A549 (cell line): ENCODE measurements around the gene CCR8. TPM values are rescaled to one million over a fixed set of nuclear protein-coding genes. Genes with fewer than 3 reads are reported as not detected.

Source experiments
- ATAC-seq, 2 experiments: fragments of 200-7000 bp in 1 of 2; fragments of >200 bp in 1 of 2; cut with Nextera tagmentation in 1 of 2; cut with Tn5 transposase in 1 of 2; 3 replicates each; pipeline versions ENCODE4 v1.8.0 to v1.9.1; 2018 to 2020; ENCODE audit warnings: mild to moderate bottlenecking in 1 of 2, moderate library complexity in 1 of 2
- CTCF ChIA-PET: fragments of 300-600 bp; sonication (Branson Sonifier 250); formaldehyde crosslinking; extraction: SDS; loops from one replicate; lab custom pipeline; 2021; ENCODE audit warnings: antibody characterized with exemption, inconsistent platforms; lab: Yijun Ruan, JAX
- POLR2A ChIA-PET: fragments of 350-600 bp; formaldehyde crosslinking; extraction: SDS; loops from one replicate; lab custom pipeline; 2021; ENCODE audit warnings: antibody characterized with exemption, inconsistent platforms; lab: Yijun Ruan, JAX
- DNase-seq, 2 experiments: peaks; one replicate each; pipeline versions ENCODE4 v3.0.0 to v3.0.0-alpha.2; 2011 to 2016; ENCODE audit warnings: low read depth in 1 of 2, low spot score in 1 of 2
- FAIRE-seq: peaks from 2 replicates; lab custom pipeline; 2011; peaks lifted over from hg19 to GRCh38; lab: Jason Lieb, UNC
- H3K27ac ChIP-seq, 2 experiments: fragments of >200 bp; sonication (Bioruptor Twin); formaldehyde crosslinking; 3 replicates each; pipeline ENCODE4 v1.5.1; 2016 to 2017
- H3K4me1 ChIP-seq: fragments of >200 bp; sonication (Bioruptor Twin); formaldehyde crosslinking; 3 replicates; pipeline ENCODE4 v1.6.1; 2016
- H3K4me2 ChIP-seq: fragments of >200 bp; sonication (Bioruptor Twin); formaldehyde crosslinking; 3 replicates; pipeline ENCODE4 v1.6.1; 2016
- H3K4me3 ChIP-seq: fragments of >200 bp; sonication (Bioruptor Twin); formaldehyde crosslinking; 3 replicates; pipeline ENCODE4 v1.5.1; 2016
- H3K9me3 ChIP-seq: fragments of >200 bp; sonication (Bioruptor Twin); formaldehyde crosslinking; 3 replicates; pipeline ENCODE4 v1.6.1; 2016
- ATOH8 ChIP-seq: fragments of 250-450 bp; sonication (Bioruptor Pico); IDR thresholded peaks from 2 replicates; pipeline ENCODE4 v1.5.0; 2020; ENCODE audit warnings: low read depth, mild to moderate bottlenecking, moderate library complexity
- BHLHE40 ChIP-seq: IDR thresholded peaks from 2 replicates; pipeline ENCODE4 v1.6.1; 2012; ENCODE audit warnings: low read depth, low read length, inconsistent platforms
- CBX2 ChIP-seq: fragments of 200-600 bp; sonication (generic); IDR thresholded peaks from 2 replicates; pipeline ENCODE4 v1.6.1; 2016; ENCODE audit warnings: low read depth, mild to moderate bottlenecking, borderline replicate concordance
- CEBPB ChIP-seq, 2 experiments: fragments of >200 bp in 1 of 2; sonication (Bioruptor Twin) in 1 of 2; formaldehyde crosslinking in 1 of 2; IDR thresholded peaks; 2 replicates each; pipeline ENCODE4 v1.6.1; 2012 to 2016
- CHD4 ChIP-seq: fragments of 200-600 bp; sonication (generic); IDR thresholded peaks from 2 replicates; pipeline ENCODE4 v1.6.1; 2016; ENCODE audit warnings: antibody characterized with exemption, mild to moderate bottlenecking, borderline replicate concordance
- CTCF ChIP-seq: fragments of >200 bp; sonication (Bioruptor Twin); formaldehyde crosslinking; IDR thresholded peaks from 3 replicates; pipeline ENCODE4 v1.5.1; 2016
- E2F6 ChIP-seq: IDR thresholded peaks from 2 replicates; pipeline ENCODE4 v1.6.1; 2012; ENCODE audit warnings: low read depth, borderline replicate concordance
- EP300 ChIP-seq, 2 experiments: fragments of >200 bp; sonication (Bioruptor Twin); formaldehyde crosslinking; IDR thresholded peaks; 2 replicates in 1 of 2; 3 replicates in 1 of 2; pipeline ENCODE4 v1.6.1; 2016 to 2017
- ESRRA ChIP-seq: fragments of 150-350 bp; IDR thresholded peaks from 2 replicates; pipeline ENCODE4 v1.6.1; 2014; ENCODE audit warnings: mild to moderate bottlenecking, low read length, borderline replicate concordance
- FOSB ChIP-seq: fragments of 250-450 bp; sonication (Bioruptor Pico); IDR thresholded peaks from 2 replicates; pipeline ENCODE4 v1.5.0; 2020; ENCODE audit warnings: mild to moderate bottlenecking, moderate library complexity
- FOXS1 ChIP-seq: fragments of 250-450 bp; sonication (Bioruptor Pico); IDR thresholded peaks from 2 replicates; pipeline ENCODE4 v1.5.0; 2020; ENCODE audit warnings: mild to moderate bottlenecking, moderate library complexity
- GATA3 ChIP-seq: IDR thresholded peaks from 2 replicates; pipeline ENCODE4 v1.6.1; 2012; ENCODE audit warnings: borderline replicate concordance
- HEYL ChIP-seq: fragments of 250-450 bp; sonication (Bioruptor Pico); IDR thresholded peaks from 2 replicates; pipeline ENCODE4 v1.8.0; 2021; ENCODE audit warnings: mild to moderate bottlenecking, moderate library complexity
- HOXA7 ChIP-seq: fragments of 250-450 bp; sonication (Bioruptor Pico); IDR thresholded peaks from 2 replicates; pipeline ENCODE4 v1.5.0; 2020; ENCODE audit warnings: mild to moderate bottlenecking, moderate library complexity
- JUNB ChIP-seq: fragments of >200 bp; sonication (Bioruptor Twin); formaldehyde crosslinking; IDR thresholded peaks from 2 replicates; pipeline ENCODE4 v1.6.1; 2016
- KDM1A ChIP-seq: fragments of 200-600 bp; sonication (generic); IDR thresholded peaks from 2 replicates; pipeline ENCODE4 v1.6.1; 2016; ENCODE audit warnings: low read depth, mild to moderate bottlenecking
- KDM5A ChIP-seq: fragments of 200-600 bp; sonication (generic); IDR thresholded peaks from 2 replicates; pipeline ENCODE4 v1.6.1; 2016; ENCODE audit warnings: antibody characterized with exemption, mild to moderate bottlenecking
- MAFK ChIP-seq: fragments of 450-650 bp; IDR thresholded peaks from 2 replicates; pipeline ENCODE4 v1.6.1; 2014; ENCODE audit not compliant: partially characterized antibody
- NPAS2 ChIP-seq: fragments of 250-450 bp; sonication (Bioruptor Pico); IDR thresholded peaks from 2 replicates; pipeline ENCODE4 v1.8.0; 2022; ENCODE audit warnings: mild to moderate bottlenecking, moderate library complexity, borderline replicate concordance
- POLR2A ChIP-seq: IDR thresholded peaks from 2 replicates; pipeline ENCODE4 v1.6.1; 2012; ENCODE audit warnings: mild to moderate bottlenecking, low read length
- POLR2AphosphoS2 ChIP-seq: conservative IDR thresholded peaks from 2 replicates; pipeline ENCODE4 v1.6.1; 2012; ENCODE audit warnings: low read length, improper control_type of control experiment, inconsistent platforms
- RARB ChIP-seq: fragments of 250-450 bp; sonication (Bioruptor Pico); IDR thresholded peaks from 2 replicates; pipeline ENCODE4 v1.8.0; 2021; ENCODE audit warnings: mild to moderate bottlenecking, moderate library complexity
- RFX5 ChIP-seq: fragments of 450-650 bp; IDR thresholded peaks from 2 replicates; pipeline ENCODE4 v1.7.1; 2014; ENCODE audit warnings: antibody characterized with exemption, mild to moderate bottlenecking, moderate library complexity
- TFCP2L1 ChIP-seq: fragments of 250-450 bp; sonication (Bioruptor Pico); IDR thresholded peaks from 2 replicates; pipeline ENCODE4 v1.5.0; 2021; ENCODE audit warnings: mild to moderate bottlenecking
- ZC3H11A ChIP-seq: fragments of 450-650 bp; IDR thresholded peaks from 2 replicates; pipeline ENCODE4 v1.6.1; 2014; ENCODE audit warnings: antibody characterized with exemption, mild to moderate bottlenecking
- ZNF302 ChIP-seq: fragments of 250-450 bp; sonication (Bioruptor Pico); IDR thresholded peaks from 2 replicates; pipeline ENCODE4 v1.9.0; 2021; ENCODE audit warnings: inconsistent platforms, mild to moderate bottlenecking, moderate library complexity
- WGBS: methylation state at CpG from one replicate; pipeline ENCODE4 v1.1.6; 2017; ENCODE audit errors: missing lambda C conversion rate; 5-methylcytosine and 5-hydroxymethylcytosine counted together
- polyA plus RNA-seq, 4 experiments: library from polyadenylated mRNA; depleted of rRNA in 3 of 4; stranded (reverse); fragments of >200 nt; fragmentation: RNase III in 1 of 4; extraction: RNeasy Plus Mini Kit Qiagen cat#74134 plus additional on column Dnase treatment in 1 of 4; gene quantifications; 2 replicates in 3 of 4; 3 replicates in 1 of 4; pipeline ENCODE4 v1.2.3, GENCODE V29; 2011 to 2017

Gene CCR8
- polyA plus RNA-seq, 2 of the 4 experiments (the other 2 are of a cell fraction): not detected

DNA sequence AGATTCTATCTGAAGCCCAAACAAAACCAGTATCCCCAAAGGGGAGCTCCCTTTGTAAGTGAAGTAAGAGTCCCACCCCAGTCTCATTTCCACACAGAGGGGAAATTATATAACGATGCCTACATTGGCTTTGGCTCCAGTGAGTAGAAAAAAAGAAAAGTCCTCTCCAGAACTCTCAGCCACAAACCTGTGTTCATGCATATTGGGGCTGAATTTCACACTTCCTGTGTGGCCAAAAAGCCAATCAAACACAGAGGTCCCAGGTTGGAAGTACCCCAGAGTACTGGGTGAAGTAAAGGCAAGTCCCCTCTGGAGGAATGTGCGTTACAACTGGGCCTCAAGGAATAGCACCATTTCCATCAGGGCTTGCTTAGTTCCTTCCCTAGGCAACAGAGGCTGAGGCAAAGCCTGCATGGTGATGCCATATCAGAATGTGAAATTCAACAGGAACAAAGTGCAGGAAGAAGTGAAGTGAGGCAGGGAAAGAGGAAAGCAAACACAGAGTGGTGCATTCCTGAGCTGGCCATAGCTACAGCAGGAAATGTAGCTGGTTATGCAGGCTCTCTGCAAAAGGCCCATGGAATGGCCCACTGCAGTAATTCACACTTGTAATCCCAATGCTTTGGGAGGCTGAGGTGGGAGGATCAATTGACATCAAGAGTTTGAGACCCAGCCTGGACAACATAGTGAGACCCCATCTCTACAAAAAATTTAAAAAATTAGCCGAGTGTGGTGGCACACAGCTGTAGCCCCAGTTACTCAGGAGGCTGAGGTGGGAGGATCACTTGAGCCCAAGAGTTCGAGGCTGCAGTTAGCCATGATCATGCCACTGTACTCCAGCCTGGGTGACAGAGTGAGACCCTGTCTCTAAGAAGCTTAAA lies 33.1 kb upstream of the CCR8 start:
- CTCF ChIA-PET: interaction anchor here (0.9 to 13.9 kb wide), 4 partner anchors 8 to 172 kb away, joined by 3 to 383 read pairs (median 11); no protein-coding TSS in a partner anchor
- WGBS: 42% methylated on average over 4 of the region's 4 CpGs
- POLR2A ChIA-PET: no interaction called here
- Histone ChIP-seq H3K4me2 (no peak overlapping the region), H3K4me1 (no peaks in the 10 kb centered on the region), H3K27ac (no peak overlapping the region), H3K9me3 (peaks cover 32% of the 10 kb centered on the region; the same call in 2 of the 3 replicates), H3K4me3 (no peak overlapping the region)
- FAIRE-seq (no peak), DNase-seq (no peak), ATAC-seq (no peak)
- TF ChIP-seq KDM5A (no peak), CHD4 (no peak), TFCP2L1 (CRISPR knock-in tag) (no peak), EP300 (IDR thresholded peaks at IDR 0.05) (no peak), ZC3H11A (no peak), BHLHE40 (no peak), MAFK (no peak), CEBPB (IDR thresholded peaks at IDR 0.05) (no peak), ESRRA (no peak), RARB (CRISPR knock-in tag) (no peak), JUNB (no peak), KDM1A (no peak), HEYL (no peak), ZNF302 (CRISPR knock-in tag) (no peak), POLR2AphosphoS2 (no peak), ATOH8 (CRISPR knock-in tag) (no peak), POLR2A (no peak)

DNA sequence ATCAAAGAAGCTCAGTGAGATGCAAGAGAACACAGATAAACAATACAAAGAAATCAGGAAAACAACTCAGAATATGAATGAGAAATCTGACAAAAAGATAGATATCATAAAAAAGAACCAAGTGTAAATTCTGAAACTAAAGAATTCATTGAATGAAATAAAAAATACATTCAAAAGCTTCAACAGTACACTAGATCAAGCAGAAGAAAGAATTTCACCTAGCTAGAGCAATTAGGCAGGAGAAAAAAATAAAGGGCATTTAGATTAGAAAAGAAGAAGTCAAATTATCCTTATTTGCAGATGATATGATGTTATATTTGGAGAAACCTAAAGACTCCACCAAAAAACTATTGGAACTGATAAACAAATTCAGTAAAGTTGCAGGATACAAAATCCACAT lies 30.2 kb upstream of the CCR8 start:
- no peak for FAIRE-seq
- ChIA-PET POLR2A (no interaction called here), CTCF (interaction anchor here (1.2 to 3.2 kb wide), 2 partner anchors 11 to 42 kb away, joined by 3 to 19 read pairs; no protein-coding TSS in a partner anchor)
- DNase-seq: no peak
- H3K4me2 ChIP-seq: no peak overlapping the region
- H3K9me3 ChIP-seq: peaks cover 42% of the 10 kb centered on the region
- TF ChIP-seq HOXA7 (CRISPR knock-in tag): no peak
- TF ChIP-seq KDM5A: no peak
- TF ChIP-seq CTCF: no peak
- no peak for TF ChIP-seq RFX5
- TF ChIP-seq HEYL: no peak
- TF ChIP-seq CEBPB (IDR thresholded peaks at IDR 0.05): no peak
- no peak for TF ChIP-seq FOXS1 (CRISPR knock-in tag)
- TF ChIP-seq NPAS2: no peak
- no peak for TF ChIP-seq GATA3
- no peak for TF ChIP-seq FOSB
- TF ChIP-seq E2F6: no peak
- no peak for TF ChIP-seq CBX2
- ATAC-seq: no peak
- no peaks in the 10 kb centered on the region for H3K4me1 ChIP-seq
- H3K27ac ChIP-seq: no peak overlapping the region
- no peak overlapping the region for H3K4me3 ChIP-seq
